UCSD-AML1 (cell line): Measurements from ENCODE around the gene OPALIN.

ENCODE experiments used
- DNase-seq: peaks from one replicate; lab custom pipeline; 2025; ENCODE audit not compliant: unreplicated experiment; lab: John Stamatoyannopoulos, UW

OPALIN gene

GRCh38 chr10:96374639-96374984 is 15.8 kb upstream of the OPALIN start:
- DNase-seq: no peak

GRCh38 chr10:96374004-96374403 is 15.2 kb upstream of the OPALIN start:
- DNase-seq: no peak

DNA sequence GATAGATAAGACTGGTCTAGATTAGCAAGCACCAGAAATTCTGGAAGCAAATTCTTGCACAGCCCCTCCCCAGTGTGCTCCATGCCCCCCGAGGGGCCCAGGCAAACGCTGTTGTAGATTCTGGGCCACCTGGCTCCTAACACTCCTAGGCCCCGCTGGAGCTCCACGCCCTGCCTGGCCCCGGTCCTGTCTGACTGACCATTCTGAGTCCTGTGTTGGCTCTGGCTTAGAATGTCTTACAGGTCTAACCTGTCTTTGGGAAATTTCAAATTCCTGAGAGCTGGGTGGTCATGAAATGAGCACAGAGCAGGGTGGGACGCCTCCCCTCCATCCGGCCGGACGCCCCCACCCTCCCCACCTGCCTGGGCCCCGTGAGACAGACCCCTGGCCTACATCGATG is 12.6 kb upstream of the OPALIN start:
- no peak for DNase-seq

DNA sequence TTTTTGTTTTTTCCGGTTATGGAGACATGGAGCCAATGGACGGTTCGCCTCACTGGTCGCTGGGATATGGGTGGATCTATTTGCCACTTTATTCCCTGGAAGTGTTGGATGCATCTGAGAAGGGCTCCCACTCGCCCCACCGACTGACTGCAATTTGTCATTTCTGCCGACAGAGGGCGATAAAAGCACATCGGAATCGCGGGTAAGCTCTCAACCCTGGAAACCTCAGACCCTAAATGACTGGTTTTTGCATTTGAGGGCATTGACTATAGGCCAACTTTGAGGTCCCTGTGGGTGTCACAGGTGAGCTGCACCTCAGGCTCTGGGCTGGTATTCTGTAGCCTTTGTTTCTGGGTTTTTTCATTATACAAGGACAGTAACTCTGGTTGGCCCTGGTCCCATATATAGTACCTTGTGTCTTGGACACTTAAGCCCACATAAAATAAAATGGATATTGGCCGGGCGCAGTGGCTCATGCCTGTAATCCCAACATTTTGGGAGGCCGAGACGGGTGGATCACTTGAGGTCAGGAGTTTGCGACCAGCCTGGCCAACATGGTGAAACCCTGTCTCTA is 11.9 kb upstream of the OPALIN start:
- DNase-seq: peak; percentile 44

DNA sequence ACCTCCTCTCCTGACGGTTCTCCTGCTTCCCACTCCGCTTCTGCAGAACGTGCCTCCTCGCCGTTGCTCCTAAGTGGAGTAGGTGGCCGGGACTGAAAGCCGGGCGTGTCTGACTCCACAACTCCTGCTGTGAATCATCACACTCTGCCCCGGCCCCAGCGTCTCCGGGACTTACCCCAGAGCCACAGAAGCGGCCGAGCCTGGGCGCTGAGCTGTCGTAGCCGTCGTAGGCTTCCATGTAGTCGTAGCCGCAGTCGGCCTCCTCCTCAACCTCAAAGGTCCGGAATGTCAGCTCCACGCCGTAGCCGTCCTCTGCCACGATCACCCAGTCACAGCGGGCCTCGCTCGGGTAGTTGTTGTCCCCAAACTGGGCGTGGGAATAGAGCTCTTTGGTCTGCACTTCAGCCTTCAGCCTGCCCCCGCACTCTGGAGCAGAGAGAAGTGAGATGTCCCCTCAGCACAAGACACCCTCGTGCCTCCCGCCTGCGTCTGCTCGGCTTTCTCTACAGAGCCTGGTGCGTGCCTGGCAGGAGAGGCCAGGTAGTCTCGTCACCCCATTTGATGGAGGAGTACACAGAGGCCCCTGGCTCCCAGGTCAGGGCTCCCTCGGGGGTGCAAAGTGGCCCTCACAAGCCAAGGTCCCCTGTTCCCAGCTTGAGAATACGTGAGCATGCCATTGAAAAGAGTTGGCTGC is 11.2 kb upstream of the OPALIN start:
- DNase-seq: no peak

GRCh38 chr10:96368971-96369370 is 10.2 kb upstream of the OPALIN start:
- DNase-seq: no peak

- no peak for DNase-seq
Measured at GRCh38 chr10:96367470-96367869, 8.7 kb upstream of the OPALIN start.

GRCh38 chr10:96366508-96366907 is 7.7 kb upstream of the OPALIN start:
- DNase-seq: no peak

GRCh38 chr10:96365571-96365970 is 6.8 kb upstream of the OPALIN start:
- DNase-seq: no peak

DNA sequence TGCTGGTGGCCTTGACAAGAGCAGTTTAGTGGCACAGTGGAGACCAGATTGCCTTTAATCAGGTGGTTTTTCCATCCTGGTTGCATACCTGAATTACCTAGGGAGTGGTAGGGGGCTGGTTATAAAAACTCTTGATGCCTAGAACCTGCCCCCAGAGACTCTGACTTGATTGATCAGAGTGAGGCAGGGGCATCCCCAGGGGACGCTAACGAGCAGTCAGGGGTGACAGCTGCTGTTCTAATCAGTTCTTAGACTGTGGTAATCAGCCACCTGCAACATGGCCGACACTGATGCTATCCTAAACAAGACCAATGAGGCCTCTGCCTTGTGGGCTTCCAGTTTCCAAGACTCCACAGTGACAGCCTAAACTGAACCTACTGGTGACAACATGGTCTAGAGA is 2.0 kb upstream of the OPALIN start:
- no peak for DNase-seq

- DNase-seq: no peak
Measured at GRCh38 chr10:96360331-96360730, 1.5 kb upstream of the OPALIN start.

GRCh38 chr10:96359616-96360015 is 814 bp upstream of the OPALIN start:
- no peak for DNase-seq

- no peak for DNase-seq
Measured at GRCh38 chr10:96357038-96357620, 1.7 kb downstream of the OPALIN start.

DNA sequence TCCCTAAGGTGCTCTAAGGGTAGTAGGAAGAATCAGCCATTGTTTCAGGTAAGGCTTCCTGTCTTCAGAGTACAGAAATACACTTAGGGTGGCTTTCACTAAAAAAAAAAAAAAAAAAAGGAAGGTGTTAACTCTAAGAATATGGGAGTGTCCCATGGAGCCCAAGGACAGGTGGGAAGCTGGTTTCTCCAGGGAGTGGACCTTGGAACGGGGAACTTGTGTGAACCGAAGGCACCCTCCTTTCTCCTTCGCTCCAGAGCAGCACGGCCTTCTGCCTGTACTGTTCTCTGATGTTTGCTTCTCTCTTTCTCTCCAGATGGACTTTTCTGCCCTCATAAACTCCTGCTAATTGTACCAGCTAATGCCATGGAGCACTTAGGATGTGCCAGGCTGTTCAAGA is 6.2 kb downstream of the OPALIN start:
- no peak for DNase-seq

DNA sequence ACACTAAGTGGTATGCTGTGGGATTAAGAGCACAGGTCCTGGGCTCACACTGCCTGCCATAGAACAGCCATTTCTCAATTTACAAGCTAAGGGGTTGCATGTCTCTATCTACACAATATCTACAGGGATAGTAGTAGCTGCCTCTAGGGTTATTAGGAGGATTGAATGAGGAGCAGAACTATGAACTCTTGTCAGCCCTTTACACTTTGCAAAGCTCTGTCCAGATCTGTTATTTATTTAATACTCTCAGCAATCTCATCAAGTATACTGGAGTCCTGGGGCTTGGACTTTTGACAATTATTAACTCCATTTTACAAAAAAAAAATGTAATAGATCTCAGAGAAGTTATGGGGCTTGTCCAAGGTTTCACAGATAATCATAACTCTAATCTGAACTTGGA is 6.8 kb downstream of the OPALIN start:
- no peak for DNase-seq

DNA sequence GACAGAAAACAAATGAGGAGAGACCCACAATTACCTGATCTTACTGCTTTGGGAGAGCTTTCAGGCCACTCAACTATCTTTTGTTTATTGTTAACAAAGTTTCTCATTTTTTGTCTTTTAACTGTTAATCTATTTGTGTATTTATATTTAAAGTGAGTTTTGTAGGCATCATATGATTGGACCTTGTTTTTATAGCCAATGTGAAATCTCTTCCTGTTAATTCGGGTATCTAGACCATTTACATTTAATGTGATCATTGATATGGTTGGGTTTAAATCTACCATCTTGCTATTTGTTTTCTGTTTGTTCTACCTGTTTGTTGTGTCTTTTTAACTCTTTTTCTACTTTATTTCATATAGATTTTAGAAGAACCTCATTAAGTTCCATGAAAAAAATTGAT is 12.5 kb downstream of the OPALIN start:
- no peak for DNase-seq

GRCh38 chr10:96345222-96345621 is 13.6 kb downstream of the OPALIN start:
- DNase-seq: no peak

GRCh38 chr10:96344178-96344577 is 14.6 kb downstream of the OPALIN start:
- no peak for DNase-seq

DNA sequence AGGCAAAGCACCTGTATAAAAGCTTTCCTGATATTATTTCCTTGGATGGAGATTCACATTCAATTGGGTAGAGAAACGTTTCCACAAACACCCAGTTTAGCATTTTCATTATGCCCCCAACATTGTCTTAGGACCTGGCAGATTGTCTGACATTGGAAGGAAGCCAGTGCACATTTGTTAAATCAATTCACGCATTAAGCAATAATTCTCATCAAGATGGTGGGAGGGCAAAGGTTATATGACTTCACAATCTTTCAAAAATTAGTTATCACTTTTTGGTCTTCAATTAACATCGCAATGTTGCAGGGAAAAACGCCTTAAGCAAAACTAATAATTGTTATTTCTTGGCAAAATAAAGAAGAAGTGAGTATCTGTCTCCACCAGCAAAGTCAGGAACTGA is 16.4 kb downstream of the OPALIN start:
- no peak for DNase-seq

DNA sequence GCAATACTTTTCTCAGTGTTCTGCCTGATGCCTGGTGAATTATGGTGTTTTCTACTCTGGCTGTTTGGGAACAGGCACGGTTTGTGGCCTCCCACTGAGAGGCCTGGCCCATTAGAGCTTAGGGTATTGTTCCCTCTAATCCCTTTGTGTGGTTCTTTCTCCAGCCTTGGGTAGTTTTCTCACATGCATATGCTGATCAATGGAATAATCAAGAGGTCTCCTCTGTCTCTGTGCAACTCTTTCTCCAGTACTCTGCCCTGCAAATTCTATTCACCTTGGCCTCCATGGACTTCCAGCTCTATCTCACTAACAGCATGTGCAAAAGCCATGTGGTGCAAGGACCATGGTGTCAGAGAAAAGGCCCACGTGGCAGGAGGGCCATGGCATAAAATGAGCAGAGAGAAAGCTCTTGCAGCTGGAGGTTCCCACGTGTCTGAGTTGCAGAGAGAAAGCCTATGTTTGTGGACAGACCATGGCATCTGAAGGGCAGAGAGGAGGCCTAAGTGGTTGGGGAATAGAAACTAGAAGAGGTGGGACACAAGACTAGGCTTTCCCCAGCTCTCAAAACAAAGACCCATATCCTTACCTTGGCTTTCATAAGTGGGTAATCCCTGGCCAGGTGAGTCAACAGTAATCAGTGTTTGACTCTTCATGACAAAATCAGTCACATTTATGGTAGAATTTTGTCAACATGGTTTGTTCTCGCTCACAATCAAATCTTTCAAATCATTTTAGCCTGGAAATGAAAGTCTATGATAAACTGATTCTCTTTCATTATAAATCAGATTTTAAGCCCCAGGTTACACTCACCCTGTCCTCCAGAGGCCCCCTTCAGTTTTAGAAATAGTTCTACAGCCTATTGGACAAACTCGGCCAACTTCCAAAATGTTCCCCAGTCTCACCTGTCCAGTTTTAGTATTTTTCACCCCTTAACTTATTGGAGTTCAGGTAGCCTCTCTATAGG is 17.3 kb downstream of the OPALIN start:
- DNase-seq: no peak

DNA sequence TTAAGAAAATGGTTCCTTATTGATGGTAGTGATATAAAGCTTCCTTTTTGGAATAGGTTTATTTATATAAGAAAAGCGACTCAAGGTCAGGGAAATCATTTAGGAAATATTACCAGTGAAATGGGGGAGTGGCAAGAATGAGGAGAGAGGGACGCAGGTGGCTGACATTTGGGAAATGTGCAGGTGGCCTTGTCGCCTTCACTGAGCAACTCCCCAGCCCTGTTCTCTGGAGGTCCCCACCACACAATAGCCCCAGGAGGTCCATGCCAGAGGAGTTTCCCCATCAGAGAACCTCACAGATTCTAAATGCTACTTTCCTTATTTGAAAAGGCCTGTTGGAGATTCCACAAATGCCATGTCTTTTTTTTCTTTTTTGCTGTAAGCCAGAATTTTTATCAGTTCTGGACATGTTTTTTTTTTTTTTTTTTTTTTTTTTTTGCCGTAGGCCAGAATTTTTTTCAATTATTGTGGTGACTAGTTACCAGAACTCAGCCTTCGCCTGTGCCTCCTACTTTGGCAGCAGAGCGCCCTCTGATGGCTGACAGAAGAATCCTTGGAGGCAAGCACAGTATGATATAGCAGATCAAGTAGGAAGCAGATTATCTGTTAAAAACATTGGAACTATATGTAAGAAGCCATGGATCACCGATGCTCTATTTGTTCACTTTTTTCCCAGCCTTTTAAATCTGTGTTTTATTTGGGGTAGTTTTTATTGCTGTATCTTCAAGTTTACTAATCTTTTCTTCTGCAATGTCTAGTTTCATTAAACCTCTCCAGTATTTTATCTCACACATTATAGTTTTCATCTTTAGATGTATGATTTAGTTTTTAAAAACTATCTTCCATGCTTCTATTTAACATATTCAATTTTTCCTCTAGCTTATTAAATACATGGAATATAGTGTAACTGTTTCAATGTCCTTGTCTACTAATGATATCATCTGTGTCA is 18.6 kb downstream of the OPALIN start:
- DNase-seq: peak; percentile 31
